H1 (cell line): ENCODE measurements around the gene OGDH. TPM values are rescaled to one million over a fixed set of nuclear protein-coding genes. Genes with fewer than 3 reads are reported as not detected.

Experiments used
- CTCF ChIA-PET: fragments of 300-600 bp; sonication (Branson Sonifier 250); formaldehyde crosslinking; loops from one replicate; lab custom pipeline; 2021; ENCODE audit not compliant: partially characterized antibody; lab: Charles Lee
- POLR2A ChIA-PET: fragments of 300-600 bp; sonication (Branson Sonifier 250); formaldehyde crosslinking; loops from one replicate; lab custom pipeline; 2021; ENCODE audit warnings: inconsistent platforms; ENCODE audit not compliant: partially characterized antibody; lab: Charles Lee
- DNase-seq, 2 experiments: peaks; one replicate each; pipeline versions ENCODE4 v3.0.0 to v3.0.0-alpha.2; 2010 to 2022; ENCODE audit warnings: low spot score in 2 of 2, low read depth in 1 of 2, mixed read lengths in 1 of 2
- FAIRE-seq: peaks from 2 replicates; lab custom pipeline; 2011; peaks lifted over from hg19 to GRCh38; lab: Jason Lieb, UNC
- H2AFZ ChIP-seq: 2 replicates; pipeline ENCODE4 v1.8.1; 2012; ENCODE audit warnings: low read length, inconsistent platforms
- H2AK5ac ChIP-seq: 2 replicates; pipeline ENCODE4 v1.6.1; 2013; ENCODE audit warnings: low read depth, low read length
- H2BK120ac ChIP-seq: replicated peaks from 2 replicates; pipeline ENCODE3; 2013; ENCODE audit warnings: low read depth, low read length, inconsistent platforms
- H2BK12ac ChIP-seq: 2 replicates; pipeline ENCODE4 v1.6.1; 2013; ENCODE audit warnings: low read depth, low read length
- H2BK15ac ChIP-seq: 2 replicates; pipeline ENCODE4 v1.6.1; 2013; ENCODE audit warnings: low read length
- H2BK20ac ChIP-seq: 2 replicates; pipeline ENCODE4 v1.6.1; 2013; ENCODE audit warnings: low read length
- H2BK5ac ChIP-seq: 2 replicates; pipeline ENCODE4 v1.6.1; 2013; ENCODE audit warnings: low read depth, low read length
- H3K14ac ChIP-seq: 2 replicates; pipeline ENCODE4 v1.6.1; 2013; ENCODE audit warnings: inconsistent platforms; ENCODE audit not compliant: insufficient read length
- H3K18ac ChIP-seq: 2 replicates; pipeline ENCODE4 v1.6.1; 2013; ENCODE audit warnings: low read length; ENCODE audit errors: extremely low read depth
- H3K23ac ChIP-seq: 2 replicates; pipeline ENCODE4 v1.6.1; 2013; ENCODE audit warnings: inconsistent platforms; ENCODE audit not compliant: insufficient read length
- H3K23me2 ChIP-seq: 2 replicates; pipeline ENCODE4 v1.6.1; 2013; ENCODE audit warnings: low read depth, low read length
- H3K27ac ChIP-seq: 2 replicates; pipeline ENCODE4 v1.6.1; 2011; ENCODE audit warnings: low read depth, low read length, inconsistent platforms
- H3K27me3 ChIP-seq, 4 experiments: replicated peaks in 1 of 4; 1 replicate in 1 of 4; 2 replicates in 3 of 4; pipeline versions ENCODE4 v1.6.1 to v1.8.1; 2011 to 2013; ENCODE audit warnings: low read length in 3 of 4, mild to moderate bottlenecking in 3 of 4, inconsistent platforms in 2 of 4, mixed read lengths in 2 of 4, moderate library complexity in 1 of 4; ENCODE audit not compliant: control insufficient read depth in 3 of 4, insufficient read depth in 3 of 4; ENCODE audit errors: extremely low read depth in 1 of 4
- H3K36me3 ChIP-seq, 4 experiments: 2 replicates each; pipeline versions ENCODE4 v1.6.1 to v1.8.1; 2011 to 2013; ENCODE audit warnings: mild to moderate bottlenecking in 4 of 4, low read length in 3 of 4, moderate library complexity in 2 of 4, control low read depth in 1 of 4, inconsistent platforms in 1 of 4; ENCODE audit not compliant: insufficient read depth in 4 of 4, control insufficient read depth in 2 of 4
- H3K4ac ChIP-seq: replicated peaks from 2 replicates; pipeline ENCODE3; 2013; ENCODE audit warnings: low read length, low read depth, mixed read lengths, inconsistent platforms; ENCODE audit not compliant: insufficient read length
- H3K4me1 ChIP-seq, 4 experiments: replicated peaks in 1 of 4; 1 replicate in 1 of 4; 2 replicates in 3 of 4; pipeline versions ENCODE4 v1.6.1 to v1.8.1; 2011 to 2013; ENCODE audit warnings: low read length in 3 of 4, inconsistent platforms in 2 of 4, mixed read lengths in 1 of 4; ENCODE audit not compliant: insufficient read depth in 4 of 4, control insufficient read depth in 3 of 4
- H3K4me2 ChIP-seq, 2 experiments: 2 replicates each; pipeline versions ENCODE4 v1.6.1 to v1.8.1; 2011 to 2013; ENCODE audit warnings: low read depth in 2 of 2, low read length in 2 of 2, control low read depth in 1 of 2, inconsistent platforms in 1 of 2, mild to moderate bottlenecking in 1 of 2; ENCODE audit not compliant: insufficient read depth in 1 of 2
- H3K4me3 ChIP-seq, 4 experiments: fragments of 200-600, 300-600 bp in 1 of 4; sonication (generic), shearing (Covaris generic), sonication (Bioruptor Twin) in 1 of 4; 2 replicates each; pipeline versions ENCODE4 v1.5.1 to v1.8.1; 2011 to 2016; ENCODE audit warnings: low read length in 4 of 4, low read depth in 3 of 4, control low read depth in 2 of 4, inconsistent platforms in 2 of 4, mild to moderate bottlenecking in 2 of 4, mixed read lengths in 1 of 4, moderate library complexity in 1 of 4; ENCODE audit not compliant: insufficient read depth in 2 of 4; ENCODE audit errors: extremely low read depth in 1 of 4
- H3K56ac ChIP-seq: replicated peaks from 2 replicates; pipeline ENCODE3; 2013; ENCODE audit warnings: low read depth, mild to moderate bottlenecking, mixed read lengths, low read length, inconsistent platforms; ENCODE audit not compliant: insufficient read length
- H3K79me1 ChIP-seq: 2 replicates; pipeline ENCODE4 v1.6.1; 2013; ENCODE audit warnings: low read depth, low read length, control low read depth
- H3K79me2 ChIP-seq, 2 experiments: 2 replicates each; pipeline versions ENCODE4 v1.6.1 to v1.8.1; 2012 to 2013; ENCODE audit warnings: low read length in 2 of 2, mild to moderate bottlenecking in 2 of 2, inconsistent platforms in 1 of 2; ENCODE audit not compliant: insufficient read depth in 2 of 2, control insufficient read depth in 1 of 2
- H3K9ac ChIP-seq, 4 experiments: replicated peaks in 1 of 4; 1 replicate in 1 of 4; 2 replicates in 3 of 4; pipeline versions ENCODE4 v1.6.1 to v1.8.1; 2011 to 2013; ENCODE audit warnings: low read depth in 3 of 4, low read length in 3 of 4, control low read depth in 2 of 4, mild to moderate bottlenecking in 2 of 4, moderate library complexity in 2 of 4, inconsistent platforms in 1 of 4; ENCODE audit errors: extremely low read depth in 1 of 4
- H3K9me3 ChIP-seq, 2 experiments: 2 replicates each; pipeline versions ENCODE4 v1.6.1 to v1.8.1; 2012 to 2013; ENCODE audit warnings: mild to moderate bottlenecking in 2 of 2, moderate library complexity in 2 of 2, control low read depth in 1 of 2, inconsistent platforms in 1 of 2, low read depth in 1 of 2, low read length in 1 of 2, mixed read lengths in 1 of 2; ENCODE audit not compliant: insufficient read depth in 2 of 2
- H4K20me1 ChIP-seq, 2 experiments: replicated peaks in 1 of 2; 2 replicates each; pipeline versions ENCODE3 to v1.8.1; 2011 to 2013; ENCODE audit warnings: inconsistent platforms in 2 of 2, low read length in 2 of 2, mild to moderate bottlenecking in 1 of 2; ENCODE audit not compliant: insufficient read depth in 2 of 2, control insufficient read depth in 1 of 2
- H4K5ac ChIP-seq: 2 replicates; pipeline ENCODE4 v1.6.1; 2013; ENCODE audit warnings: low read length, low read depth, mixed read lengths, inconsistent platforms; ENCODE audit not compliant: insufficient read length
- H4K8ac ChIP-seq: 2 replicates; pipeline ENCODE4 v1.8.0; 2013; ENCODE audit warnings: mild to moderate bottlenecking, moderate library complexity, low read length, inconsistent platforms; ENCODE audit not compliant: insufficient read depth; ENCODE audit errors: extremely low read depth
- H4K91ac ChIP-seq: replicated peaks from 2 replicates; pipeline ENCODE3; 2013; ENCODE audit warnings: low read length, mixed read lengths, inconsistent platforms; ENCODE audit not compliant: insufficient read length
- CHD2 ChIP-seq: IDR thresholded peaks from 2 replicates; pipeline ENCODE4 v1.6.1; 2012; ENCODE audit warnings: low read length, improper control_type of control experiment
- KDM5A ChIP-seq: fragments of 200-600 bp; IDR thresholded peaks from 2 replicates; pipeline ENCODE4 v1.7.1; 2012; ENCODE audit warnings: mild to moderate bottlenecking, low read length, inconsistent platforms, mixed read lengths
- RBBP5 ChIP-seq: IDR thresholded peaks from 2 replicates; pipeline ENCODE4 v1.7.1; 2012; ENCODE audit warnings: low read depth, mild to moderate bottlenecking, inconsistent platforms, low read length, moderate library complexity, borderline replicate concordance
- RNF2 ChIP-seq: fragments of 200-900, 300-1000 bp; sonication (generic); IDR thresholded peaks from 2 replicates; pipeline ENCODE4 v1.7.1; 2016; ENCODE audit warnings: borderline replicate concordance, low read depth, mild to moderate bottlenecking, antibody characterized with exemption, low read length; ENCODE audit not compliant: poor library complexity, severe bottlenecking; ENCODE audit errors: missing control alignments
- SIN3A ChIP-seq, 2 experiments: IDR thresholded peaks in 1 of 2; conservative IDR thresholded peaks in 1 of 2; 2 replicates each; pipeline ENCODE4 v1.6.1; 2011 to 2012; ENCODE audit warnings: low read length in 2 of 2, improper control_type of control experiment in 1 of 2, low read depth in 1 of 2, mild to moderate bottlenecking in 1 of 2
- YY1 ChIP-seq: IDR thresholded peaks from 2 replicates; pipeline ENCODE4 v1.6.1; 2011; ENCODE audit warnings: low read depth, mild to moderate bottlenecking, low read length
- WGBS, 2 experiments: shearing (Covaris generic) in 1 of 2; methylation state at CpG; one replicate each; pipeline versions ENCODE4 v1.1.6 to v1.1.7; 2013 to 2015; ENCODE audit warnings: low lambda C conversion rate in 2 of 2, mixed read lengths in 2 of 2, inconsistent platforms in 1 of 2, low coverage in 1 of 2, missing lambda C conversion rate in 1 of 2; ENCODE audit not compliant: insufficient replicate concordance in 2 of 2, insufficient coverage in 1 of 2, insufficient read length in 1 of 2; ENCODE audit errors: extremely low coverage in 1 of 2, missing lambda C conversion rate in 1 of 2; 5-methylcytosine and 5-hydroxymethylcytosine counted together
- polyA plus RNA-seq, 7 experiments: library from polyadenylated mRNA; depleted of rRNA in 3 of 7; stranded (reverse) in 5 of 7; unstranded in 2 of 7; fragments of >200 nt in 5 of 7; fragments of 200-250 nt in 2 of 7; gene quantifications; 1 replicate in 5 of 7; 2 replicates in 1 of 7; 4 replicates in 1 of 7; pipeline versions ENCODE4 v1.2.1 to v1.2.3, GENCODE V29; 2011 to 2013; ENCODE audit warnings: missing spikeins in 2 of 7, mixed read lengths in 2 of 7
- total RNA-seq: library from RNA; stranded (reverse); fragmentation: NEBNext Ultra II Directional; extraction: Animal tissue kit (Norgen Biotek cat#: 25700); gene quantifications from 2 replicates; pipeline ENCODE4 v1.2.1, GENCODE V29; 2021

Gene OGDH
- total and polyA plus RNA-seq, 2 of the 8 experiments (the other 6 are each of a cell fraction or from before 2014, with no cell fraction given) = 71.6 to 91.6 TPM

DNA sequence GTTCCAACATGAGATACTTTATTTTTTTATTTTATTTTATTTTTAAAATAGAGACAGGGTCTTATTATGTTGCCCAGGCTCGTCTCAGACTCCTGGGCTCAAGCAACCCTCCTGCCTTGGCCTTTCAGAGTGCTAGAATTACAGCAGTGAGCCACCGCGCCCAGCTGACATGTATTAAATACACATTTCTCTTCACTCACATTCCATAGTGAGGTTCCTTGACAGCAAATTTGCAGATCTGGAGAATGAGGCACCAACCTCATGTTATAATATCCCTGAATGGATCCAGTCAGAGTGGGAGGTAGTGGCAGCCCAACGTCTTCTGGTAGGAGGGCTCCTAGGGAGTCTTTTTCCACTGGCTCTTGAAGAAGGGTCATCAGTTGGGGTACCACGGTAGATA is 46.1 kb downstream of the OGDH start:
- TF ChIP-seq YY1 (no peak), RBBP5 (no peak), RNF2 (no peak), CHD2 (no peak), KDM5A (no peak), SIN3A (conservative IDR thresholded peaks at IDR 0.05 in 1 of 2, IDR thresholded peaks at IDR 0.05 in 1 of 2; ENCODE audit: low read depth in 1 of 2, low read length in 2 of 2) (no peak)
- Histone ChIP-seq H3K79me2 (no peaks in the 10 kb centered on the region), H4K5ac (no peak overlapping the region), H3K18ac (no peak overlapping the region), H3K14ac (no peak overlapping the region), H2AFZ (no peak overlapping the region), H3K4me1 (no peaks in the 10 kb centered on the region), H3K23ac (no peak overlapping the region), H3K27me3 (no peaks in the 10 kb centered on the region), H2BK5ac (no peak overlapping the region), H3K4me2 (no peak overlapping the region), H4K91ac (no peak overlapping the region), H2BK20ac (no peak overlapping the region), H2BK15ac (no peak overlapping the region), H3K36me3 (peaks cover 2 to 33% (median 13%) of the 10 kb centered on the region in 4 experiments; a peak in 5 of 8 replicates), H3K56ac (no peak overlapping the region), H2BK120ac (no peak overlapping the region), H3K9me3 (no peaks in the 10 kb centered on the region), H2BK12ac (no peak overlapping the region), H3K4ac (no peak overlapping the region), H3K4me3 (no peak overlapping the region), H3K27ac (no peak overlapping the region), H2AK5ac (no peak overlapping the region), H4K8ac (no peak overlapping the region), H3K9ac (no peak overlapping the region), H3K79me1 (no peaks in the 10 kb centered on the region), H4K20me1 (peaks cover 0 to 1% of the 10 kb centered on the region in 2 experiments), H3K23me2 (no peaks in the 10 kb centered on the region)
- 94% methylated on average over 5 of the region's 5 CpGs; no CpG with 5 or more reads in 1 of the 2 experiments for WGBS, 2 experiments
- ChIA-PET CTCF (no interaction called here), POLR2A (no interaction called here)
- FAIRE-seq (no peak), DNase-seq (no peak)
